ENCODE results near the gene NDOR1. TPM values are rescaled to one million over a fixed set of nuclear protein-coding genes. Genes with fewer than 3 reads are reported as not detected.

The NDOR1 gene
- total RNA-seq, 1 experiment from 2014 or later = 31.8 TPM

DNA sequence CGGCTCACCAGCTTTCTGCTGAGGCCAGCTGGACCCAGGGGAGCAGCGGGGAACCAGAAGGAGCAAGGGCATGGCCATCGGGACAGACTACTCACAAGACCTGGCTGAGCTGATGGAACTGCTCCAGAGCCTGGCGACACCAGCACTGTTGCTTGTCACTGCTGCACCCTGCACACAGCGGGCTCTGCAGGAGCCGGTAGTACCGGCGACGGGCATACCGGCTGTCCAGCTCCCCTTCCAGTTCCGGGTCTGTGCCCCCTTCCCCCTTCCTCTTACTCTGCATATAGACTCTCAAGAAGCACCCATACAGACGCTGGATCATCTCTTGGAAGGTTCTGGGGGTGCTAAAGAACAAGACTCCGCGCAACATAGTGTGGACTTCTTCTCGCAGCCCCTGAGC lies 18.1 kb upstream of the NDOR1 start:
- H3K9me3 ChIP-seq = no peaks in the 10 kb centered on the region
- peaks cover 16% of the 10 kb centered on the region for H3K4me1 ChIP-seq
- H3K4me3 Mint-ChIP-seq (ENCODE audit: unreplicated experiment) = peak overlapping the region; percentile 98
- H3K27ac Mint-ChIP-seq (ENCODE audit: unreplicated experiment) = peak overlapping the region; percentile 93
- TF ChIP-seq, protein P1, sequence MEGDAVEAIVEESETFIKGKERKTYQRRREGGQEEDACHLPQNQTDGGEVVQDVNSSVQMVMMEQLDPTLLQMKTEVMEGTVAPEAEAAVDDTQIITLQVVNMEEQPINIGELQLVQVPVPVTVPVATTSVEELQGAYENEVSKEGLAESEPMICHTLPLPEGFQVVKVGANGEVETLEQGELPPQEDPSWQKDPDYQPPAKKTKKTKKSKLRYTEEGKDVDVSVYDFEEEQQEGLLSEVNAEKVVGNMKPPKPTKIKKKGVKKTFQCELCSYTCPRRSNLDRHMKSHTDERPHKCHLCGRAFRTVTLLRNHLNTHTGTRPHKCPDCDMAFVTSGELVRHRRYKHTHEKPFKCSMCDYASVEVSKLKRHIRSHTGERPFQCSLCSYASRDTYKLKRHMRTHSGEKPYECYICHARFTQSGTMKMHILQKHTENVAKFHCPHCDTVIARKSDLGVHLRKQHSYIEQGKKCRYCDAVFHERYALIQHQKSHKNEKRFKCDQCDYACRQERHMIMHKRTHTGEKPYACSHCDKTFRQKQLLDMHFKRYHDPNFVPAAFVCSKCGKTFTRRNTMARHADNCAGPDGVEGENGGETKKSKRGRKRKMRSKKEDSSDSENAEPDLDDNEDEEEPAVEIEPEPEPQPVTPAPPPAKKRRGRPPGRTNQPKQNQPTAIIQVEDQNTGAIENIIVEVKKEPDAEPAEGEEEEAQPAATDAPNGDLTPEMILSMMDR (IDR thresholded peaks at IDR 0.05; ENCODE audit: insufficient read depth in 1 of 2, low read depth in 1 of 2, low read length in 1 of 2, severe bottlenecking in 1 of 2, unreplicated experiment in 1 of 2) = no peak
- H3K36me3 Mint-ChIP-seq (ENCODE audit: insufficient read depth, unreplicated experiment) = peaks cover 53% of the 10 kb centered on the region
- DNase-seq = no peak
- no peaks in the 10 kb centered on the region for H3K9me3 Mint-ChIP-seq (ENCODE audit: unreplicated experiment)
- ChIA-PET POLR2A (interaction anchor here (0.5 to 0.7 kb wide), 2 partner anchors 141 kb away, joined by 3 to 4 read pairs; no protein-coding TSS in a partner anchor), CTCF (interaction anchor here (1.0 kb wide), 1 partner anchor 40 kb away, joined by 3 read pairs; the partner anchor contains the start of gene RNF224)
- no TSS peak for BruUV-seq (replicated peaks)
- no peaks in the 10 kb centered on the region for H3K27me3 Mint-ChIP-seq (ENCODE audit: insufficient read depth, unreplicated experiment)
- intact Hi-C loops (cut with micrococcal nuclease; ENCODE audit: unreplicated experiment) = no loop called here
- H3K27me3 ChIP-seq (replicated peaks; ENCODE audit: control insufficient read depth, insufficient read depth, low read length) = no peaks in the 10 kb centered on the region
- peaks cover 5% of the 10 kb centered on the region for H3K36me3 ChIP-seq (ENCODE audit: control insufficient read depth, insufficient read depth, low read length)
- H3K4me1 Mint-ChIP-seq (ENCODE audit: low read depth, unreplicated experiment) = peaks cover 20% of the 10 kb centered on the region
- H3K4me3 ChIP-seq (ENCODE audit: low read depth, low read length) = peak overlapping the region; percentile 96

DNA sequence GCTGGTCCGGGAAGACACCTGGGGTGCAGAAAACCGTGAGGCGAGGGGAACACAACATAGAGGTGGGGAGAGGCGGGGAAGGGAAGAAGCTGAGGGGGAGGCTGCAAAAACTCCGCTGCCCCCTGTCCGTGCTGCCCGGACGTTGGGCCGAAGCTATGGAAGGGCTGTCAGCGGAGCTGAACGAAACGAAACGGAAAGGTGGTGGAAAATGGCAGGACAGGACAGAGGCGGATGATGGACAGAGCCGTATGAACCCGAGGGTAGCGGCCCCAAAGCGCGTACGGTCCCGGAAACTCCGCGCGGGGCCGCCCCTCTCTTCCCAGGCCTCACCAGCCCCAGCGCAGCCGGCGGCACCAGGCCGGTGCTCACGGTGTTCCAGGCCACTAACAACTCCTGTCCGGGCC lies 17.4 kb upstream of the NDOR1 start:
- TSS peak; percentile 67 for BruUV-seq (replicated peaks)

GRCh38 chr9:137188490-137189296 lies 16.8 kb upstream of the NDOR1 start, which contains the start of the genes ANAPC2 and SSNA1:
TSS of gene ANAPC2 (minus strand) at chr9:137188560. CDS start at chr9:137188532, 28 bp downstream.
TSS of gene SSNA1 (plus strand) at chr9:137188676. CDS start at chr9:137188727, 51 bp downstream.
- peak; percentile 93 to 97 for DNase-seq
- intact Hi-C loops (cut with micrococcal nuclease; ENCODE audit: unreplicated experiment) = loop anchor here (1.0 to 2.0 kb wide), 3 partner anchors 12 to 38 kb away; partner anchors contain the start of genes RNF224 and TPRN

More for the DNA sequence above, 17.4 kb upstream of the NDOR1 start:
- no peaks in the 10 kb centered on the region for H3K27me3 Mint-ChIP-seq (ENCODE audit: insufficient read depth, unreplicated experiment)
- H3K4me3 Mint-ChIP-seq (ENCODE audit: unreplicated experiment) = peak overlapping the region; percentile 98
- H3K4me1 Mint-ChIP-seq (ENCODE audit: low read depth, unreplicated experiment) = peaks cover 20% of the 10 kb centered on the region
- H3K27ac Mint-ChIP-seq (ENCODE audit: unreplicated experiment) = peak overlapping the region; percentile 93
- no peaks in the 10 kb centered on the region for H3K9me3 ChIP-seq
- intact Hi-C loops (cut with micrococcal nuclease; ENCODE audit: unreplicated experiment) = loop anchor here (1.0 to 2.0 kb wide), 2 partner anchors 38 to 39 kb away; partner anchors contain the start of gene RNF224
- ChIA-PET CTCF (interaction anchor here (0.5 to 3.0 kb wide), 11 partner anchors 10 to 124 kb away, joined by 3 to 22 read pairs (median 9); partner anchors contain the start of genes LRRC26, RNF224, SAPCD2 and TPRN), POLR2A (interaction anchor here (0.5 to 1.8 kb wide), 7 partner anchors 12 to 459 kb away, joined by 3 to 21 read pairs (median 4); partner anchors contain the start of genes RNF208, SAPCD2 and TPRN)
- peaks cover 49% of the 10 kb centered on the region for H3K36me3 Mint-ChIP-seq (ENCODE audit: insufficient read depth, unreplicated experiment)
- peaks cover 5% of the 10 kb centered on the region for H3K36me3 ChIP-seq (ENCODE audit: control insufficient read depth, insufficient read depth, low read length)
- no peaks in the 10 kb centered on the region for H3K27me3 ChIP-seq (replicated peaks; ENCODE audit: control insufficient read depth, insufficient read depth, low read length)
- no peak for DNase-seq
- TF ChIP-seq, protein P1 (IDR thresholded peaks at IDR 0.05; ENCODE audit: insufficient read depth in 1 of 2, low read depth in 1 of 2, low read length in 1 of 2, severe bottlenecking in 1 of 2, unreplicated experiment in 1 of 2) = no peak
- H3K4me3 ChIP-seq (ENCODE audit: low read depth, low read length) = peak overlapping the region; percentile 96
- H3K9me3 Mint-ChIP-seq (ENCODE audit: unreplicated experiment) = no peaks in the 10 kb centered on the region
- peaks cover 16% of the 10 kb centered on the region for H3K4me1 ChIP-seq

More at GRCh38 chr9:137188490-137189296, 16.8 kb upstream of the NDOR1 start, which contains the start of the genes ANAPC2 and SSNA1:
- H3K4me1 ChIP-seq = peaks cover 16% of the 10 kb centered on the region
- peaks cover 3% of the 10 kb centered on the region for H3K36me3 ChIP-seq (ENCODE audit: control insufficient read depth, insufficient read depth, low read length)
- Mint-ChIP-seq H3K36me3 (ENCODE audit: insufficient read depth, unreplicated experiment) (peaks cover 43% of the 10 kb centered on the region), H3K4me3 (ENCODE audit: unreplicated experiment) (peak within 1 kb of the TSS; percentile 98), H3K27ac (ENCODE audit: unreplicated experiment) (peak within 1 kb of the TSS; percentile 93), H3K4me1 (ENCODE audit: low read depth, unreplicated experiment) (peaks cover 20% of the 10 kb centered on the region), H3K9me3 (ENCODE audit: unreplicated experiment) (no peaks in the 10 kb centered on the region), H3K27me3 (ENCODE audit: insufficient read depth, unreplicated experiment) (no peaks in the 10 kb centered on the region)
- H3K9me3 ChIP-seq = no peaks in the 10 kb centered on the region
- TF ChIP-seq, protein P1 (IDR thresholded peaks at IDR 0.05; ENCODE audit: insufficient read depth in 1 of 2, low read depth in 1 of 2, low read length in 1 of 2, severe bottlenecking in 1 of 2, unreplicated experiment in 1 of 2) = peak; percentile 38 to 56
- H3K4me3 ChIP-seq (ENCODE audit: low read depth, low read length) = peak within 1 kb of the TSS; percentile 96
- ChIA-PET POLR2A (interaction anchor here (0.5 to 1.8 kb wide), 19 partner anchors 10 to 460 kb away, joined by 3 to 21 read pairs (median 3); partner anchors contain the start of genes LRRC26, MAN1B1, NELFB and RNF208), CTCF (interaction anchor here (0.5 to 3.0 kb wide), 23 partner anchors 10 to 160 kb away, joined by 3 to 22 read pairs (median 6); partner anchors contain the start of genes LRRC26, MAN1B1, RNF224 and SAPCD2)
- no peaks in the 10 kb centered on the region for H3K27me3 ChIP-seq (replicated peaks; ENCODE audit: control insufficient read depth, insufficient read depth, low read length)
- BruUV-seq (replicated peaks) = TSS peak; percentile 85

All from Caco-2 (cell line).